A204.1 (cell line): ENCODE results near the gene XCR1.
"Not testable (repeated sequence)": the region's sequence is repeated elsewhere in the genome, so short reads cannot be mapped to it uniquely, and the experiment has no call there.

Source experiments
- FAIRE-seq: peaks from 2 replicates; lab custom pipeline; 2012; peaks lifted over from hg19 to GRCh38; lab: Jason Lieb, UNC

XCR1 gene

GRCh38 chr3:46003706-46004105 is 23.6 kb downstream of the XCR1 start:
- FAIRE-seq = not testable (repeated sequence)

- FAIRE-seq = no peak
These were observed 26.1 kb downstream of the XCR1 start for GRCh38 chr3:46001178-46001577.

- no peak for FAIRE-seq
These were observed 29.3 kb downstream of the XCR1 start for GRCh38 chr3:45997942-45998341.

- FAIRE-seq = not testable (repeated sequence)
These were observed 29.8 kb downstream of the XCR1 start for GRCh38 chr3:45997499-45997898.

GRCh38 chr3:45995236-45996192 is 31.8 kb downstream of the XCR1 start, which contains the start of gene FYCO1:
FYCO1 (minus strand) TSS chr3:45995824; CDS start chr3:45984910, 10,914 bp downstream.
- FAIRE-seq = no peak

- no peak for FAIRE-seq
These were observed 32.7 kb downstream of the XCR1 start for GRCh38 chr3:45994419-45995235.

- no peak for FAIRE-seq
These were observed 33.8 kb downstream of the XCR1 start for GRCh38 chr3:45993421-45994027.

- no peak for FAIRE-seq
These were observed 34.5 kb downstream of the XCR1 start for GRCh38 chr3:45992821-45993221.

GRCh38 chr3:45992133-45992729 is 35.1 kb downstream of the XCR1 start:
- no peak for FAIRE-seq

- no peak for FAIRE-seq
These were observed 35.9 kb downstream of the XCR1 start for GRCh38 chr3:45991341-45991740.

- FAIRE-seq = no peak
These were observed 37.1 kb downstream of the XCR1 start for GRCh38 chr3:45990181-45990580.

GRCh38 chr3:45988804-45989203 is 38.5 kb downstream of the XCR1 start:
- FAIRE-seq = no peak

GRCh38 chr3:45988362-45988761 is 38.9 kb downstream of the XCR1 start:
- no peak for FAIRE-seq

- FAIRE-seq = no peak
These were observed 39.7 kb downstream of the XCR1 start for GRCh38 chr3:45987368-45988291.

- FAIRE-seq = no peak
These were observed 40.8 kb downstream of the XCR1 start for GRCh38 chr3:45986303-45986982.

GRCh38 chr3:45985532-45986302 is 41.6 kb downstream of the XCR1 start:
- FAIRE-seq = no peak

GRCh38 chr3:45984331-45985312 is 42.7 kb downstream of the XCR1 start:
- no peak for FAIRE-seq

- FAIRE-seq = no peak
These were observed 43.5 kb downstream of the XCR1 start for GRCh38 chr3:45983770-45984169.
